T-helper 9 cell (primary cell): ENCODE results near the gene UNC13D.

ENCODE experiments used
- DNase-seq: peaks from one replicate; pipeline ENCODE4 v3.0.0-alpha.2; 2020

Gene UNC13D

DNA sequence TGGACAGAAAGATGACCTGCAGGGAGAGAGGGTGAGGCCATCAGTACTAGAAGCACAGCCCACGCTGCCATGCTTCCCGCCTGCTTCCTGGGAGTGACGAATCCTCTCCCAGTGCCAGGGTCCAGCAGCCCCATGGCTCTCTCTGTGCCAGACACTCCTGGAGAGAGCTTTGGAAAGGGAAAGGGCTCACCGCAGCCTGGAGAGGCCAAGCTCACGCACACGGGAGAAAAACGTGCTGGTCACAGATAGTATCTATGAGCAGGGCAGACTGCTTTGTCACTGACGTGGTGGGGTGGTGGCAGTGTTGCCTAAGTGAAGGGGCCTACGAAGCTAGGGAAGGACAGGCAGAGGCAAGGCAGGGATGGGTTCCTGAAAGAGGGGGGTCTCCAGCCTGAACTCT, 5.5 kb upstream of the UNC13D start:
- no peak for DNase-seq

DNA sequence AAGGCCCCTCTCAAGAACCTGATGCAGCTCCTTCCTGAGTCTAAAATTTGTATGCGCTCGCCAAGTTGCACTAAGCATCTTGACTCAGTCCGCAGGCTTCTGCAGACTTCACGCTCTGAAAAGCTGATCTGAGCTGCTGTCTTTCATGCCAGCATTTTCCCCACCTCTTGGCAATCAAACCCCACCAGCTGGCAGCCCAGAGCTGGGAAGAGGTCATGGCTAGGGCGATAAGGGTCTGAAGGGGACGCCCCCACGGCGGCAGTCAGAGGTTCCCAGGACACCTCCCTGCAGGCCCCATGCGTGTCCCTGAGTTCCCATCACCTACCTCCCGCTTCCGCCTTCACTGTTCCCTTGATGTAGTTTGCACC, 5.1 kb upstream of the UNC13D start:
- DNase-seq: no peak

- DNase-seq: peak; percentile 91
Measured at GRCh38 chr17:75848523-75849278, 4.5 kb upstream of the UNC13D start.

- DNase-seq: no peak
Measured at GRCh38 chr17:75847614-75848522, 3.7 kb upstream of the UNC13D start.

GRCh38 chr17:75846692-75847613, 2.7 kb upstream of the UNC13D start:
- DNase-seq: no peak

DNA sequence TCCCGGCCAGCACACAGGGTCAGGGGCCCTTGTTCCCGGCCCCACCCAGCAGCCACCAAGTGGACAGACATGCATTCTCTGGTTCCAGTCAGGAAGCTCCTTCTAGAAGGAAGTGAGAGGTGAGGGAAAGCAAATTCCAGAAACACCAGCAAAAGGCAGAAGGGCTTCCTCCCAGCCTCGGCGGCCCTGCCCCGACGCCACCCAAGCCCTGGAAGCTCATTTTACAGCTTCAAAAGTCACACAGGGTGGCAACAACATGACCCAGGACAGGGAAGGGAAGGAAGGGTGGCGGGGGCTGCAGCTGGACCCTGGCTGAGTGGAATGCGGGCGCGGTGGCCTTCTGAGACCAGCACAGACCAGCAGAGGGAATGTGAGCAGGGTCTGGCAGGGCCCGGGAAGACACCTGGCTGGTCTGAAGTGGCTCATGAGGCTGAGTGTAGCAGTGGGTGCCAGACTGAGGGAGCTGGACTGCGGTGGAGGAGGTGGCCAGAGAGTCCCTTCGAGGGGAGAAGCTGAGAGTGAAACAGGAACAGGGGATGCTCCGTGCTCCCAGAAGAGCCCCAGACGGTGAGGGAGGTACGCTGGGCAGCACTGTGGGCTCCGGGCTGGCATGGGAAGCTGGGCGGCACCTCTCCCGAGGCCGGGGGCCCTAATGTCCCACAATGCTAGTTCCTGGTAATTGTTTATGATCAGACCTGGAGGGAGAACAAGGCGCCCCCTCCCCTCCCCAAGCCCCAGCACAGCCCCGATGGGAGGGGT, 1.9 kb upstream of the UNC13D start:
- DNase-seq: no peak

DNA sequence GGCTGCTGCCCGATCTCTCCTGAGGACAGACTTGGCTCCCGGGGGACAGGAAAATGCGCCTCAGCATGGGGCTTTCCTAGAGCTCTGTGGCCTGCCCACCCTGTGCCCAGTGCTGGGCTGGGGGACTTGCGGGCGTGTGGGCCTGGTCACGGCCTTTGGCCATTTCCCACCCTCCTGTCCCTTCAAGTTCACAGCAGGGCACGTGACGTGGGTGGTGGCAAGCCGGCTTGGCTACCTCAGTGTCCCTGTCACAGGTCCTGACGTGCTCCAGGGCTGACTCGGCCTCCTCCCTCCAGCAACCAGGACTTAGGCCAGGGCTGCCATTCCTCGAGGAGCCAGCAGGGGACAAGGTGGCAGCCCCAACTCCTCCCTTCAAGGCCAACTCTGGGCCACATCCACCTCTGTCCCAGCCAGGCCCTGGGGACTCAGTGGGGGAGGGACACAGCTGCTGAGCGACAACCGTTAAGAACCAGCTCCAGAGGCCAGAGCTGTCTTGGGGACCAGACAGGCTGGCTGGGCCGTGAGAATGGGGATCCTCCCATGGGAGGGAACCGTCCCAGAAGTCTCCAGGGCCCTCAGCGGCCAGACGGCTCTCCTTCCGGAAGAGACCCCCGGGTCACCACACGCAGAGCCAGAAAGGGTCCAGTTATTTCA, 981 bp upstream of the UNC13D start:
- peak; percentile 48 for DNase-seq

DNA sequence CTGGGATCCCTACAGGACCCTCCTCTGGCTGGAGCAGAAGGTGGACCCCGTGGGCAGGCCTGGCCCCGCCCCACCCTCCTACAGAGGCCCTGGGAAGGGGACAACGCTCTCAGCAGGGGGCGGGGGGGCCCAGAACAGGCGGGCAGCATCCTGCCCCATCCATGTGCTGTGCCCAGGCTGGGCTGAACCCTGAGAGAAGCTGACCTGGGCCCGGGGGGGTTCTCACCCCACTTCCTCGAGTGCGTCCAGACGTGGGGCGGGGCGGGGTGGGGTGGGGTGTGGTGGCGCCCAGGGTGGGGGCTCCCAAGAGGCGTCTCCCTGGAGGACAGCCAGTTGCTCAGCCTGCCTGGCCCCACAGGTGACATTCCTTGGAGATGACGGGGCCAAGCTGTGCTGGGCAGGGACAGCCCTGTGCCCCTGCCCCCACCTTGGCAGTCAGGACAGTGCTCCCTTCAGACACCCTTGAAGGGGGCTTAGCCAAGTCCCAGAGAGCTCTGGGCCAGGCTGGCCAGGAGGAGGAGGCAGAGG, 390 bp upstream of the UNC13D start:
- DNase-seq: no peak

DNA sequence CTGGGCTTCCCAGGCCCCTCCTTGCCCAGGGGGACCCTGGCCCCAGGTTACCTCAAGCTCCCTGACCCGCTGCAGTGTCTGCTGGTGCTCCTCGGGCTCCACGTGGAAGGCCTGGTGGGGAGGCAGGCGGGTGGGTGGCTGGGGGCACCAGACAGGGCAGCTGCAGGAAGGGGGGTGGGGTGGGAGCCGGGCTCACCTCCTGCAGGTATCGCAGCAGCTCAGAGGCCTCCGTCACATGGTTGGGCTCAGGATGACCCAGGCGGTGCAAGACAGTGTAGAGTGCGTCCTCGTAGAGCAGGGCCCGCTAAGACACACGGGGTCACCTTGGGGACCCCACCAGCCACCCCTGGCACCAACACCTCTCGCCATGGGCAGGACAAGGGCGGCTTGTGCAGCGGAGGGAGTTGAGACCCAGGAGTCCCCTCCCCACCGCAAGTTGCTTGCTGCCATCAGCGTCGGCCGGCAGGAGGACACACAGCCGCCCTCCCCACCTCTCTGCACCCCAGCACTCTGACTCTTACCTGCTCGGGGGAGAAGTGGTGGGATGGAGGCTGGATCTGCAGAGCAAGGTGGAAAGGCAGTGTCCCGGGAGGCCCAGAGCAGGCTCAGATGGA, 1.1 kb downstream of the UNC13D start:
- no peak for DNase-seq

- no peak for DNase-seq
Measured at GRCh38 chr17:75842411-75842810, 1.8 kb downstream of the UNC13D start.

- no peak for DNase-seq
Measured at GRCh38 chr17:75840799-75841164, 3.4 kb downstream of the UNC13D start.

GRCh38 chr17:75839942-75840798, 4.0 kb downstream of the UNC13D start:
- DNase-seq: no peak

DNA sequence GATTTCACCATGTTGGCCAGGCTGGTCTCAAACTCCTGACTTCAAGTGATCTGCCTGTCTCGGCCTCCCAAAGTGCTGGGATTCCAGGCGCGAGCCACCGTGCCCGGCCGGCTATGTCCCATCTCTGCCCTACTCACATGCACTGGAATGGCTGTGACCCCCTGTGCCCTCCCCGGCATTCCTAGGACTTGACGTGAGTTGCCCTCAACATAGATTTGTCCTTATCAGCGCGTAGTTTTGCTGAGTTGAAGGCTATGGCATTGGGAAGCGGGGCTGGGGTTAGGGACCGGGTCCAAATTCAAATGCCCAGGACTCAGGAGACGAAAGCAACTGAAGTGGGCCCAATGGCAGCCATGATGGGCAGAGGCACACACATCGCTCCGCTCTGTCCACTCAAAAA, 5.8 kb downstream of the UNC13D start:
- DNase-seq: no peak

- no peak for DNase-seq
Measured at GRCh38 chr17:75837899-75838298, 6.3 kb downstream of the UNC13D start.

DNA sequence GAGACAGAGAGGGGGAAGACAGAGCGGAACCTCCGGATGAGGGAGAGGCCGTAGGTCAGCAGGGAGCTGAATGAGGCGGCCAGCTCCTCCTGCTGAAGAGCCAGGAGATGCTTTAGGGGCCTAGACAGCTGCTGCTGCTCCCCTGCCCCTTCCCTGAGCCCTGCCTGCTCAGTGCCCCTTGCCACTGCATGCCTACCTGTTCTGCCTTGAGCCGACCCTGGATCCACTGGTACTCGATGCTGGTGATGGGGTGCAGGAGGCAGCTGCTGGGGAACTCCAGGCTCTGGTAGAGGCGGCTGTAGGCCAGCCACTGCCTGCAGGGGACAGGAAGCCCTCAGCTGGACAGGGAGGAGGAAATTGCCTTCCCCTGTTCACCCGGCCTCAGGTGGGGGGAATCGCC, 7.6 kb downstream of the UNC13D start:
- DNase-seq: no peak

DNA sequence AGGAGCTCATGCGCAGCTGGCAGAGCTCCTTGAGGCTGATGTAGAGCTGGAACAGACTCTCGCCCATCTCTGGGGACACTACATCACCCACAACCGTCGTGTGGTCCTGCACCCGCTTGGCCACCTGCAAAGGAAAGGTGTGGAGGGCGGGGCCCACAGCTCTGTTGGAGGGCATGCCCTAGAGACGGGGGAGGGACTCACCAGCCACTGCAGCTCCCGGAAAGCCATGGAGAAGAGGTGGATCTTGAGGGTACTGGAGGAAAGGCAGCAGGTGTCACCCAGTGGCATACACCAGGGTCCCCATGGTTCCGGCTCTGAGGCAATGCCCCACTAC, 8.6 kb downstream of the UNC13D start:
- DNase-seq: no peak

DNA sequence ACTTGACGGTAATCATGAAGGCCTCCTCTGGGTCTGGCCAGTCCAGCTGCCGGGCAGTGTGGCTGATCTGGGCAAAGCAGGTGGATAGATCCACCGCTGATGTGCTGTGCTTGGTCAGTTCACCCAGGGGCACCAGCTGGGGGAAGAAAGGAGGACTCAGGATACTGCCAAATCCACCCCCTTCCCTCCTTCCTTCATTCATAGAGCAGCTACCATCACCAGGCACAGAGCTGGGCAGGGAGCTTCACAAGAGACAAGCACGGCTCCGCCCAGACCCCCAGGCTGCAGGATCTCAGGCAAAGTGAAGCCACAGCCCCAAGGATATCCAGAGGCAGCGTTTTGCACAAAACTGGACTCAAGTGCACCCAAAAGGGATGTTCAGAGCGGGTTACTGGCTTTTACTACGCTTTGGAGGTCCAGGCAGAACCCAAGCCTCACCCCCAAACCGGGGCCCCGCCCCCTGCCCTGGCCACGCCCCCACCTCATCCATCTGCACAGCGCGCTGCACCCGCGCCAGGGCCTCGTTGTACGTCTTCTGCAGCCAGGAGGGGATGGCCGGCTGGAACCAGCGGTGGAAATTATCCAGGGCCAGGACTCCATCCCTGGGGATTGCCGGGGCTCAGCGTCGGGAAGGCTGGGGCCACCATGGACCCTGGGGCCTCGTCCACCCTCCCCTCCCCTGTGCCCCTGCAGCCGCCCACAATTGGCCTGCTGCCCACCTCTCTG, 9.1 kb downstream of the UNC13D start:
- no peak for DNase-seq

DNA sequence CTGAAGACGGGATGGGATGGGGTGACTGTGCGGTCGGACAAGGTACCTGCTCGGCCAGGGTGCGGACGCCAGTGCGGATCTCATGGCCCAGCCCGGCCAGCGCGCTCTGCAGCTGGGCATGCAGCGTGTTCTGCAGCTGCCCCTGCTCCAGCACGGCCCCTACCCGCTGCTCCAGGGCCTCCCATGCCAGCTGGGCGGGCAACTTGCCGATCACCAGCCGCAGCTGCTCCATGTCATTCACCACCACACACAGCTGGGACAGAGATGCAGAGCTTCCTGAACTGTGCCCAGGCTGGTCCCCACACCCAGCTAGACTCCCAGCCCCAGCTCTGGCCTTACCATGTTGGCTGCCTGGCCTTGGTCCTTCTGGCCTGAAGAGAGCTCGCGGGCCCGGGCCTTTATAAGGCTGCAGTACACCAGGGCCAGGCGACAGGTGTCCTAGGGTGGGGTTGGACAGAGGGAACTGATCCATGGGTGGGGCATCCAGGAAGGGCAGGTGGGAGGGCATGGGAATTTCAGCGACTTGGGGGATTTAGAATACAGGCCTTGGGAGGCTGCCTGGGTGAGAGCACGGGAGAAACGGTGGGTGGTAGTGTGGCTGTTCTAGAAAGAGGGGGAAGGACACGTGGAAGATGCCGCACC, 9.8 kb downstream of the UNC13D start:
- no peak for DNase-seq
